Effector CD4-positive, alpha-beta T cell (primary cell): Measurements from ENCODE around the gene IER5.
"Not testable (repeated sequence)": the region's sequence is repeated elsewhere in the genome, so short reads cannot be mapped to it uniquely, and the experiment has no call there.

ENCODE experiments used
- DNase-seq: peaks from one replicate; pipeline ENCODE4 v3.0.0-alpha.2; 2020

The IER5 gene

DNA sequence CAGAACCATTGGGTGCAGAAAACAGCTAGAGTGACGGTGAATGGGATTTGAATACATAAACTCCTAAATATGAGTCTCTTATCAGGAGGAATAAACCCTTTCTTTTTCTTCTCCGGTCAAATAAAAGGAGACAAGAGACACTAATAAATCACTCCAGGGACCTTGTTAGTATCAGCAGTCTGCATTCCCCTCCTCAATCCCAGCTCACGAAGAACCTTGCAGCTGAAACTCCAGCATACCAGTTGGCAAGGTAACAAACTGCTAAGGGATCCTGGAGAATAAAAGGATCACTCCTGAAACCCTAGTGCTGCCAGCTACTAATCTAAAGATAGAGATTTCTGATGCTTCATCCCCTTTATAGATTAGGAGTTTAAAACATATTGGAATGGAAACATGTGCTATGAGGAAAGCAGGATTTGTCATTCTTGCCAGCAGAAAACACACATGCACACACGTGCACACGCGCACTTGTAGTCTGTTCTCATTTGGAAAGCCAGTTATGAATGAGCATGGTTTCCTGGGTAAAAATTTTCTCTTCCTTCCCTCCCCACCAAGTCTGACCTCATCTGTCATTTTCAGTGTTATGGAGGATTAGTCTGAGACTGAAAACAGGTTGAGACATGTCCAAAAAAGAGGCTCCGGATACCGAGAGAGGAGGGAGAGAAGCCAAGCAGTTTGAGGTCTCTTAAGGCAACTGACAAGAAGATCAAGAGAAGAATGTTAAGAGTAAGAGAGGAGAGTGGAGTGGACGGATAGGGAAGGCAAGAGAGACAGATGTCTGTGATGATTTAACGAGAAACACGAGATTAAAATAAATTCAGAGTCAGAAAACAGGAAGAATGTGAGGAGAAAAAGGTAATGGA is 10.9 kb downstream of the IER5 start:
- DNase-seq: no peak

DNA sequence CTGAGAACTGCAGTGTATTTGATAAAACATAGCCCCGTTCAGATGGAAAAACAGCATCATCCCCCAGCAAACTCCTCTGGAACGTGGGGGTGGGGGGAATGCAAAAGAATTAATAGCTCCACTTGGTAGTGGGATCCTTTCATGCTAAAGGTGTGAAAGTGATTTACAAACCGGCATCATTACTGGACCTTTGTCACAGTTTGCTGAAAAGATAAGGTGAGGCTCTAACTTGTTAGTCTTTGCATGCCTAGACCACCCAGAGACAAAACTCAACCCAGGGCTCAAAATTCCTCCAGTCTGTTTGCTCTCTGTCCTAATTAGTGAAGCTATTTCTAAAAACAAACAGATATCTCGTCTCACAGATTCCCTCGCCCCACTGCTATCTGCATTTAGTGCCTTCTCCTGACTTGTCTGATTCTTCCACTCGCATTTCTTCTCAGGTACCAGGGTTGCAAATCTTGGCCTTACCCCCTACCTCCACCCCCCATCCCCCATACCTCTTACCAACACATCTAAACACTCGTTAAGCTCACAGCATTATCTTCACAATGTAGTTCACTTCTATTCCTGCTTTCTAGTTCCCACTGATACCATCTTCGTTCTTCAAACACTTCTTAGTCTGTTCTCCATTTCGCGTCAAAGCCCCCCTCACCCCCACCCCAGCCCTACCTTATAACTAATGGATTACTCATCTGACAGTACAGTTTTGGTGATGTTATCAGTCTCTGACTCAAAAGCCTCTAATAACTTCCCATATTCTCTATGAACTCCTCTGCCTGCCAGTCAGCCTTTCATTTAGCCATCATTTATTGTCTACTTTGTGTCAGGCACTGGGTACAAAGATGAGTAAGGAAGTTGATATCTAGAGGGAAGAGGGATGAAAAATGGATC is 11.8 kb downstream of the IER5 start:
- DNase-seq: no peak

DNA sequence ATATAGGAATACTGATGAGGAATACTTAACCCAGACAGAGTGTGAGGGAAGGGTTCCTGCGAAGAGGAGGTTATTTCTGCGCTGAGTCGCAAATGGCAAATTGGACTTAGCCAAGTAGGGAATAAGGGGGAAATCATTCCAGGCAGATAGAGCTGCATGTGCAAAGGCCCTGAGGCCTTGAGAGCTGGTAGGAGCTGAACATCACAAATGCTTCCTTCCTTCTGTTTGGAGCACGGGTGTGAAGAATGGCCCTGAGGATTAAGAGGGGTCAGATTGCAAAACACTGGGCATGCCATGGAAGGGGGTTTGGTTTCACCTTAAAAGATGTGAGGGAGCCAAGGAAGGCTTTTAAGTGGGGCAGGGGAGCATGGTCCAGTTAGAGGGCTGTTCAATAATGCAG is 12.4 kb downstream of the IER5 start:
- DNase-seq: no peak

DNA sequence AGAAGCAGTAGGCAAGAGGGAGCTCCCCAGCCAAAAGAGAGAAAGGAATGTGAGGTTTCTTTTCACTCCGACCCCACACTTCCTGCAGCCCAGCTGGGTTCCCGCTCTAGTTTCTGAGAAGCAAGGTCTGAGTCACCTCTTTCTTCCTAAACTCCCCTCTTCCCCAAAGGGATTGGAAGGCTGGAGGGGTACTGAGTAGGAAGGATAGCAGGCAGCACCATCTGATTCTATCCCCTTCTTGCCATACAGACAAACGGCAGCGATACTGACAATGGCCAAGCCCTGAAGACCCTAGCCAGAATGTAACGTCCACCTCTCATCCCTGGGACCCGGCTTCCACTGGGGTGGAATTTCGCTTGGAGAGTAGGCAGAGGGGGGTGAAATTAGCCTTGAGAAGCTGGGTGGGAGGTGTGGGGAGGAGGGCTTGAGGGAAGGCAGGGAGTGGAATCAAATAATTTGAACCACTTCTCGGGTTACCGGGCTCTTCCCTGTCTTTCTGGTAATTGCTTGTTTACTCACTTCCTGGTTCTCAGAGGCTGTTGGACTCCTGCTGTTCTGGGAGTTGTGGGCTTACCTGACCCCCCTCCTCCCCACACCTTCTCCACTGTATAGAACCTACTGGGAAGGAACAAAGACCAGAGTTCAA is 13.2 kb downstream of the IER5 start:
- DNase-seq: no peak

- DNase-seq: no peak
Observed at GRCh38 chr1:181102841-181103240, 14.3 kb downstream of the IER5 start.

DNA sequence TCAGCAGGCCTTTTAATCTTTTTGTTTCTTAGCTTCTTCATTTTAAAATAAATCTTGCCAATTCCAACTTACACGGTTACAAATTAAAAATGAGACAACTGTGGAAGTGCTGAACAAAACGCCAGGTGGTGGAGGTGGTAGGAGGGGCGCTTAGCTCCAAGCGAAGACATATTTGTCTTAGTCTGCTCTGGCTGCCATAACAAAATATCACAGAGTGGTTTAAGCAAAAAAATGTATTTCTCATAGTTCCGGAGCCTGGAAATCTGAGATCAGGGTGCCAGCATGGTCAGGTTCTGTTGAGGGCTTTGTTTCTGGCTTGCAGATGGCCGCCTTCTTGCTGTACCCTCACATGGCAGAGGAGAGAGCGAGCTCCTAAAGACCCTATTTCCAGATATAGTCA is 14.9 kb downstream of the IER5 start:
- DNase-seq: no peak

DNA sequence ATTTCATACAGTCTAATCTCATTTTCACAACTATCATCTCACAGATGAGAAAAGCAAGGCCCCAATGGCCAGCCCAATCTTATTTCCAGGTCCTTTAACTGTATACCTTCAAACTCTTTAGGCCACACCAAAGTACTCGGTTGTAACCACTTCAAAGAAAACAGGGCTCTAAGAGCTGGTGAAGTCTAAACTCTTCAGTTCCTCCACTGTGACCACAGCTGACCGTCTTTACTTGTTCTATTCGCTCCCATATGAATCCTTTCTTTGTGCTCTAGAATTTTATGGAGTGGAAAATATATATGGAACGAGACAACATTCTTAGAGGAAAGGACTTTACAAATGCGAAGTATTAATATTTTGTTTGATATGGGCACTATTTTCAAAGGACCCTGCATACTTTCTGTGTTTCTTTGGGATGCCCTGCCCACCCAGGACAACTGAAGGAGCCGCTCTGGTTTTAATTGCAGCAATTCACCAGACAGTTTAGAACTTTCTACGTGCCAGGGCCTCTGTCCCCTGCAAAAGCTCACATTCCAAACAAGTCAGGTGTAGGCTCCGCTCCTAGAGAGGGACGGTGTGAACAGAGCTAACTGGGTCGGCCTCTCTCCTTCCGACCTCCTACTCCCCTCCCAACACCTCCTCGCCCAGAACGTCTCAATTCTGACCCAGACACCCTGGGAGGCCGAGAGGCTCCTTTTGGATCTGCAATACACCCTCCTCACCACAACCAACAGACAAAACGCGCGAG is 15.7 kb downstream of the IER5 start:
- no peak for DNase-seq

DNA sequence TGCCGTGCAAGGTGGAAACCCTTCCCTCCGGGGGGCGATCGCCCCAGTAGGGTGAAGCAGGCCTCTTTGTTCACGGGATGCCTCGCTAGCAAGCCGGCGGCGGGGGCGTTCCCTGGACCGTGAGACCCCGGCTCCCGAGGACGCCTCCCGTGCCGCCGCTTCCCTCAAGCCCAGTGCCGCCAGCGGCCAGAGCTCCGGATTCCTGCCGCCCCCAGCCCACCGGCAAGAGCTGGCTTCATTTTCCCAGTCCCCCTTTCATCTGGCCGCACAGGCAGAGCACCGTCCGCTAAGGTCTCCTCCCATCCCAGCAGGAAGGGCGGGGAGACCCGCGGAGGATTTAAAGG is 16.3 kb downstream of the IER5 start:
- peak; percentile 43 for DNase-seq

GRCh38 chr1:181105134-181106021 is 16.9 kb downstream of the IER5 start:
- DNase-seq: peak; percentile 93

DNA sequence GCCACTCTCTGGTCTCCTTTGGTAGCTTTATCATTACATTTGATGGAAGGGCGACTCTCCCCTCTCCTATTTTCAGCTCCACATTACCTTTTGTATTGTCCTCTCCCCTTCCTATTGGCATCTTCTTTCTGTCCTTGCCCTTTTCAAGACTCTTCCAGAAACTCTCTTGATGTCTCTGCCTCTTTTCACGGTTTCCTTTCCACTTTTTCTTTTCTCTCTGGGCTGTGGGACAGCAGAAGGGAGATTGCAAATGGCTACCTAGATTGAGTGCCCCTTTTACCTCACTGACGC is 17.5 kb downstream of the IER5 start:
- no peak for DNase-seq

- DNase-seq: no peak
Observed at GRCh38 chr1:181106479-181106878, 18.0 kb downstream of the IER5 start.

GRCh38 chr1:181107711-181108110 is 19.2 kb downstream of the IER5 start:
- no peak for DNase-seq

DNA sequence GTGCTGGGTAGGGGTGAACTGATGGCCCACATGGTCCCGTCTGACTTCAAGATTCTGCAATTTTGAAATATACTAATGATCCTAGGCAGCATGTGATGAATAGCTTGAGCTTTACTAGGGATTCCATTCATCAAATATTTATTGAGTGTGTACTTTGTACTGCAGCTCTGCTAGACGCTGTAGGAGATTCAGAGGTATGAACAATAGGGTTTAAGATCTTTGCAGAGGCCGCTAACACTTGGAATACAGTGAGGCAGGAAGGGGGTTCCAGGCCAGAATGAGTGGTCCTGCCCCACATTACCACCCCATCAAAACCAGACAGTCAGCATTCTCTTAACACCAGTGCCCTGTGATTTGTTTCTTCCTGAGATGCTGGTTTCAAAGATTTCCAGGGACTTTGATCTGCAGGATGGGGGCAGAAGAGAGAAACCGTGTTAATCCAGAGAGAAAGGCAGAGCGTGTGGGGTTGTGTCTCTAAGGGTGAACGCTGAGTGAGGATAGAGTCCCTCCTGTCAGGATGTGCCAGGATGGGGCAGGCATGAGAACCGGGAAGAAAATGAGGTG is 19.9 kb downstream of the IER5 start:
- DNase-seq: no peak

DNA sequence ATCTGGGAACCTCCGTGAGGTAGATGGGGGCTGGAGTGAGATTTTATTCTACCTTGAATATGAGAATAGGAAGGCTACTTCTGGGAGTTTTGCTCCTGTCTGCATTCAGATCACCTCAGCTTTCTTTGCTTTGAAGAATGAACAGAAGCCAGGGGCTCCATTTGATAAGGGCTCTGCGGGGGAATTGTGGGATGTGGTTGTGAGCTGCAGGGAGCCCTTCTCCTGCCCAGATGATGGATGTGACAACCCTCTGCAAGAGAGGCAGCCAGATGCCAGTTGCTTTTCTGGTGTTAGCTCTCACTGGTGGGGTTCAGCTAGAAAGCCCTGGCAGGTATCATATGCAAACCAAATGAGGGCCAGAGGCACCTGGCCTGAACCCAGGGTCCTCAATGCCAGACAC is 21.5 kb downstream of the IER5 start:
- no peak for DNase-seq

DNA sequence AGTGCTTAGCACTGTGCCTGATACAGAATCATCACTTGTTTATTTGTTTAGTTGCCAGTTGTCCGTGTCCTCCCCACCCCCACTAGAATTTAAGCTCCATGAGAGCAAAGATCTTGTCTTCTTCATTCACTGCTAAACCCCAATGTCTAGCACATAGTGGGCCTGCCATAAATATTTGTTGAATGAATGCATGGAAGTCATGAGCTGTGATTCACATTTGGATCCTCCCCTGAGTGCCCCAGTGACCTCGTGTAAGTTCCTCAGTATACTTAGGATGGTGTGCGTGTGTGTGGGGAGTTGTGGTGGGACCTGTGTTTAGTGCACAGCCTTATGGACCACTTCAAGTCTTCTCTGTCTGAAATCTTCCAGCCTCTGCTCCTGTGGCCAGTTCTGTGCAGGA is 23.1 kb downstream of the IER5 start:
- no peak for DNase-seq

DNA sequence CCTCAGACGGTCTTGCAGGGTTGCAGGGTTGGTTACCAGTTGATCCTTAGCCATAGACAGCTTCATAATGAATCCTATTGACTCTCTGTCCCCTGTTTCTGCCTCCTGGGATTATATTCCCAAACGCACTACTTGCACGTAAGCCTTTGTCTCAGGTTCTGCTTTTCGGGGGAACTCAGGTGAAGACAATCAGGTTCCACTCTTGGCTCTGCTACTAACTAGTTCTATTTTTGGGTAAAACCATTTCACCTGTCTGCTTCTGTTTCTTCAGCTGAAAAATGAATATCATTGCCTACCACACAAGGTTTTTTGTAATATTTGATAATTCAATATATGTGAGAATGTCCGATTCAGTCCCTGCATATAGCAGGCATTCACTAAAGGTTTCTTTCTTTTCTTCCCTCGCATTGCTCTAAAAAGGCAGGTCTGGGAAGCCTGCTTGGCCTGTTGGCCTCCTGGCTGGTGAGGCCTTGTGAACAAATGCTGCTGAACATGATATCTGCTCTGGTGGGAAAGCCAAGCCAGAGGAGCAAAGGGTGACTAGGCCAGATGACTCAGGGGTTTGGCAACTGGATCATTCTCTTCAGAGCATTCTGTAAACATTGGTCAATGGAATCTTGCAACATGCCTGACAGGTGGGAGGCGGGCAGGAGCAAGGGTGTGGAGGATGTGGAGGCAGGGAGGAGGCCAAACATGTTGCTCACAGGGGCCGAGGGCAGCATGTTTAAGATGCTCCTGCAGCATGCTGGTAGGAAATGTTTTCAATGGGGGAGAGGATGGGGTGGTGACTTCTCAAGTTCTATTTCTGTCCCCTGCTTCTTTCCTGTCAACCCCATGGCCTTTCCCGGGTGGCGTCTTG is 23.8 kb downstream of the IER5 start:
- no peak for DNase-seq

GRCh38 chr1:181113059-181113641 is 24.6 kb downstream of the IER5 start:
- DNase-seq: no peak

- no peak for DNase-seq
Observed at GRCh38 chr1:181114574-181115367, 26.3 kb downstream of the IER5 start.

GRCh38 chr1:181115368-181115684 is 26.8 kb downstream of the IER5 start:
- no peak for DNase-seq

GRCh38 chr1:181115971-181116370 is 27.5 kb downstream of the IER5 start:
- DNase-seq: not testable (repeated sequence)
